H1 (cell line): Measurements from ENCODE around the gene NFKB1. TPM values are rescaled to one million over a fixed set of nuclear protein-coding genes. Genes with fewer than 3 reads are reported as not detected.

ENCODE experiments used
- ASH2L ChIP-seq: fragments of 200-600, 300-600 bp; sonication (generic); IDR thresholded peaks from one replicate; pipeline ENCODE4 v1.7.1; 2017; ENCODE audit warnings: low read length
- FOSL1 ChIP-seq: IDR thresholded peaks from 2 replicates; pipeline ENCODE4 v1.6.1; 2011; ENCODE audit warnings: mild to moderate bottlenecking, low read depth, low read length, moderate library complexity; ENCODE audit not compliant: insufficient read depth
- MAFK ChIP-seq: IDR thresholded peaks from 2 replicates; pipeline ENCODE4 v1.6.1; 2012; ENCODE audit warnings: low read depth, mild to moderate bottlenecking, improper control_type of control experiment, low read length
- RAD21 ChIP-seq, 2 experiments: IDR thresholded peaks in 1 of 2; conservative IDR thresholded peaks in 1 of 2; 2 replicates each; pipeline ENCODE4 v1.6.1; 2011; ENCODE audit warnings: low read depth in 2 of 2, low read length in 2 of 2, improper control_type of control experiment in 1 of 2, inconsistent platforms in 1 of 2, mild to moderate bottlenecking in 1 of 2, moderate library complexity in 1 of 2
- polyA plus RNA-seq, 7 experiments: library from polyadenylated mRNA; depleted of rRNA in 3 of 7; stranded (reverse) in 5 of 7; unstranded in 2 of 7; fragments of >200 nt in 5 of 7; fragments of 200-250 nt in 2 of 7; gene quantifications; 1 replicate in 5 of 7; 2 replicates in 1 of 7; 4 replicates in 1 of 7; pipeline versions ENCODE4 v1.2.1 to v1.2.3, GENCODE V29; 2011 to 2013; ENCODE audit warnings: missing spikeins in 2 of 7, mixed read lengths in 2 of 7
- total RNA-seq: library from RNA; stranded (reverse); fragmentation: NEBNext Ultra II Directional; extraction: Animal tissue kit (Norgen Biotek cat#: 25700); gene quantifications from 2 replicates; pipeline ENCODE4 v1.2.1, GENCODE V29; 2021

NFKB1 gene
- total and polyA plus RNA-seq, 2 of the 8 experiments (the other 6 are each of a cell fraction or from before 2014, with no cell fraction given) = 2.9 to 6.8 TPM

GRCh38 chr4:102497986-102498385, 3.2 kb upstream of the NFKB1 start (continued):
- no peak for TF ChIP-seq FOSL1
- no peak for TF ChIP-seq MAFK
- no peak for TF ChIP-seq ASH2L
- TF ChIP-seq RAD21 (IDR thresholded peaks at IDR 0.05 in 1 of 2, conservative IDR thresholded peaks at IDR 0.05 in 1 of 2; ENCODE audit: low read depth in 2 of 2, low read length in 2 of 2) = no peak
